Right ventricle myocardium inferior (tissue), 1 donor: ENCODE measurements around the gene SMR3A. TPM values are rescaled to one million over a fixed set of nuclear protein-coding genes. Genes with fewer than 3 reads are reported as not detected.

ENCODE experiments used
- ATAC-seq: fragments of 200-7000 bp; cut with Tn5 transposase; one replicate; pipeline ENCODE4 v1.9.1; 2020; ENCODE audit warnings: mild to moderate bottlenecking, moderate library complexity
- DNase-seq: peaks from one replicate; pipeline ENCODE4 v3.0.0; 2021; ENCODE audit errors: missing footprints
- intact Hi-C: fragments of 100-400 bp; cut with DNase I; formaldehyde crosslinking; loops from one replicate; pipeline ENCODE4 v1.11.0; 2022
- total RNA-seq: library from RNA; stranded (reverse); fragmentation: NEBNext Ultra II Directional; extraction: Animal tissue kit (Norgen Biotek cat#: 25700); gene quantifications from one replicate; pipeline ENCODE4 v1.2.1, GENCODE V29; 2021
- donor health status: DM: no; HTN: yes; CAD: no; lungs with severe emphysema.

SMR3A gene
- total RNA-seq, 1 donor from 2014 or later: not detected

- DNase-seq: no peak
- no peak for ATAC-seq
- intact Hi-C loops: no loop called here
These were observed 45.2 kb downstream of the SMR3A start for GRCh38 chr4:70405765-70406164.

Other genes starting within 250 kb of the SMR3A start
- gene PRR27, start 206.5 kb upstream of the SMR3A start, total RNA-seq: not detected
- gene ODAM, start 165.0 kb upstream of the SMR3A start, total RNA-seq: not detected
- not detected for gene FDCSP, start 134.6 kb upstream of the SMR3A start, total RNA-seq
- not detected for gene CSN3, start 118.2 kb upstream of the SMR3A start, total RNA-seq
- not detected for gene CABS1, start 25.8 kb upstream of the SMR3A start, total RNA-seq
- not detected for gene SMR3B, start 22.4 kb downstream of the SMR3A start, total RNA-seq
- gene OPRPN, start 37.2 kb downstream of the SMR3A start, total RNA-seq: not detected
- not detected for gene MUC7, start 111.4 kb downstream of the SMR3A start, total RNA-seq
- gene AMTN, start 157.8 kb downstream of the SMR3A start, total RNA-seq: not detected
- not detected for gene AMBN, start 231.5 kb downstream of the SMR3A start, total RNA-seq